HCEC 1CT (cell line): ENCODE results near the gene SPPL3.
"Not testable (repeated sequence)": the region's sequence is repeated elsewhere in the genome, so short reads cannot be mapped to it uniquely, and the experiment has no call there.

Source experiments
- DNase-seq: peaks from one replicate; pipeline ENCODE4 v3.0.0-alpha.2; 2017

SPPL3 gene

DNA sequence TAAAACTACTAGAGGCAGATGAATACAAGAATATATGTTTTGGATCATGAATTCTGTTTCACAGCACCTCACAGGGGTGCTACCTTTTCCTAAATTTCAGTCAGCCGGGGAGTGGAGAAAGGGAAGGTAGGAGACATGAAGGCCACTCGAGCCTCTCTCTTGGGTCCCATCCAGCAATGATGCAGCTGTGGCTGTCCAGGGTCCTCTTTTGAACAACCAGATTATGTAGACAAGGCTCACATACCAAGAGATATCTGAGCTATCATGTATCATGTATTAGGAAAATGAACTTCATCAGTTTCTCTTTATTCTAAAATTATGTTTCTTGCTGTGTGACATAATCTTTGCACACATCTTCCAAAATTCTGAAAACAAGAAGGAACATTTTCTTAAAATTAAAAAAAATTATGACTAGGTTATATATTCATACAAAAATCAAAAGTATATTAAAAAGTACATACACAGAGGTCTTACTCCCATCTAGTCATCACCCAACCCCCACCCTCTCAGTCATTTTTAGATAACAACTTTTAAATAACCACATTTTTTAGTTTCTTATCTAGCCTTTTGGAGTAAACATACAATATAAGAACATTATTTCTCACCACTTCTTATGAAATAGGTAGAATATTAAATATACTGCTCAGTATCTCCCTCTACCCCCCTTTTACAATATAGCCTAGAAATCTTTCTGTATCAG is 89.8 kb downstream of the SPPL3 start:
- no peak for DNase-seq

DNA sequence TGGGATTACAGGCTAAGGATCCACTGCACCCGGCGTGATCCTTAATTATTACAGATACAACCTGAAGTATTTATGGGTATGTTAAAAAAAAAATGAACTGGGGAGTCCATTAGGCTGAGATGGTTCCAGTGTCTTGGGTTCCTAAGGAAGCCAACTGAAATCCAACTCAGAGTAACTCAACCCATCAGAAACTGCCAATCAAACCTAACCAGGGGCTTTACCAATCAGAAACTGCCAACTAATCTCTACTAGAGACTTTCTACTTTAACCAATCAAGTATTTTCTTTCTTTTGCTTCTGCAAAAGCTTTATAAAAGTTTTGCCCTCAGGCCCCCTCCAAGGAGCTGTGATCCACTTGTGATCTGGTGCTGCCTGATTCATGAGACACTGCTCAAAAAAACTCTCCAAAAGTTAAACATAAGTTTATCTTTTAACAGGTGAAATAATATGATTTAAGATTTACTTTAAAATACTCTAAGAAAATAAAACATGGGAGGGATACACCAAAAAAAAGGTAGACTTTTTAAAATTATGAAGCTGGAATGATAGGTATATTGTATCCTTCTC is 90.5 kb downstream of the SPPL3 start:
- no peak for DNase-seq

DNA sequence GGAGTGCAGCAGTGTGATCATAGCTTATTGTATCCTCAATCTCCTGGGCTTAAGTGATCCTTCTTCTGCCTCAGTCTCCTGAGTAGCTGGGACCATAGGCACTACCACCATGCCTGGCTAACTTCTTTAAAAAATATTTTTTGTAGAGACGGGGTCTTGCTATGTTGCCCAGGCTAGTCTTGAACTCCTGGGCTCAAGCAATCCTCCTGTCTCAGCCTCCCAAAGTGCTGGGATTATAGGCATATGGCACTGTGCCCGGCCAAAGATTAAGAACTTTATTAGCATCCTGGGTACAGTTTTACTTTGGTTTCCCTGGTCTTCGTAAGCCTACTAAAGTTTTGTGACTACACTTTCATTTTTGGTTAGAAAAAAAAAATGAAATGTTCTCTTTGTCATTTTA is 94.1 kb downstream of the SPPL3 start:
- DNase-seq, result no peak

DNA sequence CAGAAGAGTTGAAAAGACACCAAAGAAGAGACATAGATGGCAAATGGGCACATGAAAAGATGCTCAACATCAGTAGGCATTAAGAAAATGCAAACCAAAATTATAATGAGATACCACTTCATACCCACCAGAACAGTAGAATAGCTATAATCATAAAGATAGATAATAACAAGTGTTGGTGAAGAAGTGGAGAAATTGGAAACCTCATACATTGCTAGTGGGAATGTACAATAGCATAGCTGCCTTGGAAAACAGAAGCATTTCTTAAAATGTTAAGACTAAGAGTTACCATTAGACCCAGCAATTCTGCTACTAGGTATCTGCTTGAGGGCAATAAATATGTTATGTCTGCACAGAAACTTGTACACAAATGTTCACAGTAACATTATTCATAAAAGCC is 99.7 kb downstream of the SPPL3 start:
- no peak for DNase-seq

DNA sequence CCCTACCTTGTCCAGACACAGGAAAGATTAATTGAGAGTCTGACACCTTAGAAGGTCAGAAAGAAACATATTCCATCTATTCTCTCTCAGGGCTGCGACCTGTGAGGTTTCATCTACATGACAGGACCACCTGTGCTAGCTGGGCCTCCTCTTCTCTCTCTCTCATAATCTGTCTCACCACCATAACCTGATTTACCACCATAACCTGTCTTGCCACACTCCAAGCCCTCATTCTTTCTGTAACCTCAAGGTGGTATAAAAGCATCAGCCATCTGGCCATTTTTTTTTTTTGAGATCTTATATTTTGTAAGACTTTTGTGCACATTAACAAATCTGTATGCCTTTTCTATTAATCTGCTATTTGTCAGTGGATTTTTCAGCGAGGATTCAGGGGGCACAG is 103.0 kb downstream of the SPPL3 start:
- DNase-seq, result no peak

GRCh38 chr12:120800665-120801064 is 103.5 kb downstream of the SPPL3 start:
- DNase-seq, result no peak

- DNase-seq, result no peak
Measured at GRCh38 chr12:120799243-120800045, 104.7 kb downstream of the SPPL3 start.

- DNase-seq, result no peak
Measured at GRCh38 chr12:120798696-120799095, 105.5 kb downstream of the SPPL3 start.

GRCh38 chr12:120797677-120798642 is 106.2 kb downstream of the SPPL3 start:
- no peak for DNase-seq

- DNase-seq, result no peak
Measured at GRCh38 chr12:120795441-120796178, 108.5 kb downstream of the SPPL3 start.

DNA sequence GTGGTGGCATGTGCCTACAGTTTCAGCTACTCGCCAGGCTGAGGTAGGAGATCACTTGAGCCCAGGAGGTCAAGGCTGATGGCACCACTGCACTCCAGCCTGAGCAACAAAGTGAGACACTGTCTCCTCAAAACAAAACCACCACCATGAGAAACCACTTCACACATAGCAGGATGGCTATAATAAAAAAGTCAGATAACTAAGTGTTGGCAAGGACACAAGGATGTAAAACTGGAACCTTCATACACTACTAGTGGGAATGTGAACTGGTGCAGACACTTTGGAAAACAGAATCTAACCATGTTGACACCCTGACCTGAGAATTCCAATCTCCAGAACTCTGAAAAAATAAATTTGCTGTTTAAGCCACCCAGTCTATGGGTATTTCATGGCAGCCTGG is 110.8 kb downstream of the SPPL3 start:
- DNase-seq, result no peak

DNA sequence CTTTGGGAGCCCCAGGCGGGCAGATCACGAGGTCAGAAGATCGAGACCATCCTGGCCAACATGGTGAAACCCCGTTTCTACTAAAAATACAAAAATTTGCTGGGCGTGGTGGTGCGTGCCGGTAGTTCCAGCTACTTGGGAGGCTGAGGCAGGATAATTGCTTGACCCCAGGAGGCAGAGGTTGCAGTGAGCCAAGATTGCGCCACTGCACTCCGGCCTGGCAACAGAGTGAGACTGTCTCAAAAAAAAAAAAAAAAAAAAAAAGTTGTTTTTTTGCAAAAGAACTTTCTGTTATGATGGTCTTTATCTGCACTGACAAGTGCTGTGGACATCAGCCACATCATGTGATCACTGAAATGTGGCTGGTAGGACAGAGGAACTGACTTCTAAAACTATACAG is 111.7 kb downstream of the SPPL3 start:
- DNase-seq, result not testable (repeated sequence)

DNA sequence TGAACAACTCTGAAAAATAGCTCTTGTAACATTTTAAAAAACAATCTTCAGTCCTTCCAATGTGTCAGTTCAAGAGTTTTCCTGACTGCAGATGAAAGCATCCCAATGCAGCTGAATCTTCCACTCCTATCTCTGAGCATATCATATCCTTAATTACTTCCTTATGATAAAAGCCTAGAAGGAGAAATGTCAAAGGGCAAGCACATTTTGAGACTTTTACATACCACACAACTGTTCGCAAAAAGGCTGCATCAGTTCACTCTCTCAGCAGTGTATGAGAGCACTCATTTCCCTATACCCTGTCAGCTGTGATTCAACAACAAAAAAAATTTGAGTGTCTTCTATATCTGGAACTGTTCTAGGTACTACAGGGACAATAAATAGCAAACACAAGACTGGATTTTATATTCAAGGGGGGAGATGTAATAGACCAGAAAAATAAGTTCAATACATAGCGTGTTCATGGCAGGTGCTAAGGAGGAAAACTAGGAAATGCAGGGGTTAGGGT is 112.4 kb downstream of the SPPL3 start:
- no peak for DNase-seq

DNA sequence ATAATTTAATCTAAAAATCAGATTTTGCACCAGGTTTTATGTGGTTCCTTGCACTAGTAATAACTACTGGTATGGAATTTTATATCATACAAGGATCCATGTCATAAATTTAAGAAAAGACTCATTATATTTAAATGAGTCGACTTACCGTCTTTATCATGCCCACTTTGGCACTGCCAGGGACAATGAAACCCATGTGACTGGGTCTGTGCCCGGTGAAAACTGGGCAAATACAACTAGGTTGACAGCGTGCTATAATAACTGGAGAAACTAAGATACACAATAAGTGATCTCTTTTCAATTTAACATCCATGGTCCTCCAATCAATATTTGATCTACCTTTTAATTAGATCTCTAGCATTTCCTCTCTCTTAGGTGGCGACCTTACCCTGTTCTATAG is 114.0 kb downstream of the SPPL3 start:
- DNase-seq, result no peak

GRCh38 chr12:120787889-120788288 is 116.3 kb downstream of the SPPL3 start:
- no peak for DNase-seq

GRCh38 chr12:120784804-120785203 is 119.4 kb downstream of the SPPL3 start:
- DNase-seq, result no peak

DNA sequence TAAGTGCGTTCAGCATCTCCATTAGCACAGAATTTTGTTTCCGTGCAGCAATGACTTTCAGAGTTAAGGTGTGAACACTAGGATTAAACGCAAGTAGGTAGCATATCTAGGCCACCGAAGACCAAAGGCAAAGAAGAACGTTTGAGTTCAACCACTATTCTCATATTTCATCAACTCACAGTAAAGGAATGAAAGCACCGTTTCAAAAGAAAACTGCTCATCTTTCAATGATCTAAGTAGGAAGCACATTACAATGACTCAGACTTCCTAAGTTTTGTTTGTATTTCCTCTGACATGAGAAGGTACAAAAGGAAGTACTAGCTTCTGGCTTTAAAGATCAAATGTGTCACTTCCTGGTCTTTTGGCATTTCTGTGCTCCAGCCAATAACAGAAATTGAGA is 121.0 kb downstream of the SPPL3 start:
- peak; percentile 90 for DNase-seq

DNA sequence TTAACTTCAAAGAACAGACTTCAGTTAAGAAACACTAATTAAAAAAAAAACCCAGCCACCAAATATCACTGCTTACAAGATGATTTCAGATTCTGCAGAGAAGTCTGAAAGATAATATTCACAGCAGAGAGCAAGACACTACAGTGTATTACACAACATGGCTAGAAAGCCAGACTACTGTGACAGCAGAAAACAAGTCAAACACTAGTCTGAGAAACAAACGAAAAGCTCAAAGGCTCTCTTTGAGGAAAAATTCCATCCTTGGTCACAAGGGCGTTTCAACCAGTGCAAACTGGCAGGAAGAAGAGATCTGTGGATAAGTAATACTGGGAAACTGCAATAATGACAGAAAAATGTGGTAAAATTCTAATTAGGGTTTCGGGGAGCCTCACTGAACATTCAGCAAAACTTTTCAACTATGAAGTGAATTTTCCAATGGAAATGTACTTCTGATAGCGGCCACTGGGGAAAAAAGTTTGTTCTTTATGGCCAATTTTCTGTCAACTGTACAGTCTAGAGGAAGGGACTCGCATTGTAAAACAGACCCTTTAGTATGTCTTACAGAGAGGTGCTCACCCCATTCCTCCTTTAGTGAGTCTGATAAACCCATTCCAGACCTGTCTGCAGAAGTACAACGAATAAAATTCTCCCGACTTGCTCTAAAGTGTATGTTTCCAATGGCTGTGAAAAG is 128.2 kb downstream of the SPPL3 start:
- no peak for DNase-seq

GRCh38 chr12:120774169-120774916 is 129.8 kb downstream of the SPPL3 start:
- no peak for DNase-seq

GRCh38 chr12:120771097-120771496 is 133.1 kb downstream of the SPPL3 start:
- DNase-seq, result no peak
